NB4 (cell line): ENCODE measurements around the gene PLEKHG4B.

Source experiments
- MYC ChIP-seq: IDR thresholded peaks from 2 replicates; pipeline ENCODE4 v1.6.1; 2011; ENCODE audit warnings: low read depth, low read length
- POLR2A ChIP-seq: IDR thresholded peaks from 2 replicates; pipeline ENCODE4 v1.6.1; 2011; ENCODE audit warnings: mild to moderate bottlenecking; ENCODE audit not compliant: insufficient read length; ENCODE audit errors: extremely low read depth

DNA sequence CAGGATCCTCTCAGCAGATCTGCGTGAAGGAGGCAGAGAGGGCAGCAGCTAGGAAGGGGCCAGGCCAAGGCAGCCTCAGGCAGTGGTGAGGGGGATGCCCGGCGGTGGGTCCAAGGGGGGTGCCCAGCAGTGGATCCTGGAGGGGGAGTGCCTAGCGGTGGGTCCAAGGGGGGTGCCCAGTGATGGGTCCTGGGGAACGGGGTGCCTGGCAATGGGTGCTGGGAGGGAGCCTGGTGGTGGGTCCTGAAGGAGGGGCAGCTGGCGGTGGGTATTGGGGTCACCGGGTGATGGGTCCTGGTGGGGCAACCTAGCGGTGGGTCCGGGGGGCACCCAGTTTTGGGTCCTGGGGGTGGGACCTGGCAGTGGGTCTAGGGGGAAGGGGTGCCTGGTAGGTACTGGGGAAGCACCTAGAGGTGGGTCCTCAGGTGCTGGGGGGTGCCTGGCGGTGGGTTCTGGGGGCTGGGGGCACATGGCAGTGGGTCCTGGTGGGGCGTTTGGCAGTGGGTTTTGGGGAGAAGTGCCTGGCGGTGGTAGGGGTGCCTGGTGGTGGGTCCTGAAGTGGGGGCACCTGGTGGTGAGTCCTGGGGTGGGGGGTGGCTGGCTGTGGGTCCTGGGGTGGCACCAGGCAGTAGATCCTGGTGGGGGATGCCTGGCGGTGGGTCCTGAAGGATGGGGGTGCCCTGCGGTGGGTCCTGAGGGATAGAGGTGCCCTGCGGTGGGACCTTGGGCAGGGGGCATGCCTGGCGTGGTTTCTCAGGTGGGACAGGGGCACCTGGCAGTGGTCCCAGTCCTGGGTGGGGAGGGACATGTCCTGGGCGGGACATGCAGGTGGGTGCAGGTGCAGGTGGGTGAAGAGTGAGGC lies 101.2 kb downstream of the PLEKHG4B start:
- TF ChIP-seq POLR2A: no peak
- TF ChIP-seq MYC: no peak
